ENCODE data around the gene JMJD8.

JMJD8 gene

DNA sequence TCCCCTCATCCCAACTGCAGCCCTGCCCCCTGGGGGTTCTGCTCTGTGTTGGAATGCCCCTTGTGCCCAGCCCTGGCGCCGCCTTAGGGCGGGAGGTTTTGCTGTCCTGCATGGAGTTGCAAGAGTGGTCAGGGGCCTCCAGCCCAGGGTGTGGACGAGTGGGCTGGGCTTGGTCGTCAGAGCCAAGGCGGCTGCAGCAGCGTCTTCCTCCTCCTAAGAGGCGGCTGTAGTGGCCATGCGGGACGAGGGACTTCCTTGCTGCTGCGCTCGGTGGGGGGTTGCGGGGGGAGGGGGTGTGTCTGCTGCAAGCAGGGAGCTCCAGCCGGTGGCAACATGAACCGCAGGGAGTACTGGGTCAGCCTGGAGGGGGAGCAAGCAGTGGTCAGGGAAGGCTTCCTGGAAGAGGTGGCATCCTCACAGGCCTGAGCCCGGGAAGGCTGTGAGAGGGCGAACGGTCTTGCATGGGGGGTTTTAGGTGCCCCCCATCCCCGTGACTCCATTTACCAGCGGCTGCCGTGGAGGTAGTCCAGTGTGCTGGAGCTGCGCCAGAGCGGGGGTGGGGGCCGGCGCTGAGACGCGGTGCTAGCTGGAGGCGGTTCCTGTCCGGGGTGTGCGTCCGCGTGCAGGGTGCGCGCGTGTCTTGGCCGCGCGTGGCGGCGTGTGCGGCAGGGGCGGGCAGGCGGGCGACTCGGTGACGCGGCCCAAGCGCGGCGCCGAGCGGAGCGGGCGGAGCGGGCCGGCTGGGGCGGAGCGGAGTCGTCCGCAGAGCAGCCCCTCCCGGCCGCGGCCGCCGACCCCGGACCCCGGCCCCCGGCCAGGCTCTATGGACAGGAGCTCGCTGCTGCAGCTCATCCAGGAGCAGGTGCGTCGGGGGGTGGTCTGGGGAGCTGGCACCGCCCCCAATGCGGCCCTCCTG is 8.9 kb downstream of the JMJD8 start, which contains the start of gene RHBDL1:
Gene RHBDL1, plus strand, starts transcription at position 704 of the 916 bp plus-strand sequence. Its CDS starts 120 bp downstream, at position 824.
- DNase-seq: no peak

- DNase-seq: no peak
These were observed 9.8 kb downstream of the JMJD8 start for GRCh38 chr16:674214-674881.

DNA sequence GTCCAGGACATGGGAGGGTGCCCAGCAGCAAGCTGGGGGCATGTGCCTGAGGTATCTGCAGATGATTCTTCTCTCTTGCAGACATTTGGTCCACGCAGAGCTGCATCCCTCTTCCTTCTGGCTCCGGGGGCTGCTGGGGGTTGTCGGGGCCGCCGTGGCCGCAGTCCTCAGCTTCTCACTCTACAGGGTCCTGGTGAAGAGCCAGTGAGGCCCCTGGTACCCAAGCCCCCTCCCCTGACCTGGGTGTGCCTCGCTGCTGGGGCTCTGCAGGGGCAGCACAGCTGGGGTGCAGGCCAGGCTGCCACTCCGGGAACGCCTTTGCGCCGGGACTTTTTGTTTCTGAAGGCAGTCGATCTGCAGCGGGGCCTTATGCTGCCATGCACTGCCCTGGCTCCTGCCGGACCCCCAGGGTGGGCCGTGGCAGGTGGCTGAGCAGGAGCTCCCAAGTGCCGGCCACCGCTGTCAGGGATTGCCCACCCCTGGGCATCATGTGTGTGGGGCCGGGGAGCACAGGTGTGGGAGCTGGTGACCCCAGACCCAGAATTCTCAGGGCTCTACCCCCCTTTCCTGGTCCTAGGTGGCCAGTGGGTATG is 10.6 kb downstream of the JMJD8 start:
- DNase-seq: no peak

- DNase-seq: no peak
These were observed 11.3 kb downstream of the JMJD8 start for GRCh38 chr16:672851-673250.

- DNase-seq: no peak
These were observed 11.8 kb downstream of the JMJD8 start for GRCh38 chr16:672371-672770.

DNA sequence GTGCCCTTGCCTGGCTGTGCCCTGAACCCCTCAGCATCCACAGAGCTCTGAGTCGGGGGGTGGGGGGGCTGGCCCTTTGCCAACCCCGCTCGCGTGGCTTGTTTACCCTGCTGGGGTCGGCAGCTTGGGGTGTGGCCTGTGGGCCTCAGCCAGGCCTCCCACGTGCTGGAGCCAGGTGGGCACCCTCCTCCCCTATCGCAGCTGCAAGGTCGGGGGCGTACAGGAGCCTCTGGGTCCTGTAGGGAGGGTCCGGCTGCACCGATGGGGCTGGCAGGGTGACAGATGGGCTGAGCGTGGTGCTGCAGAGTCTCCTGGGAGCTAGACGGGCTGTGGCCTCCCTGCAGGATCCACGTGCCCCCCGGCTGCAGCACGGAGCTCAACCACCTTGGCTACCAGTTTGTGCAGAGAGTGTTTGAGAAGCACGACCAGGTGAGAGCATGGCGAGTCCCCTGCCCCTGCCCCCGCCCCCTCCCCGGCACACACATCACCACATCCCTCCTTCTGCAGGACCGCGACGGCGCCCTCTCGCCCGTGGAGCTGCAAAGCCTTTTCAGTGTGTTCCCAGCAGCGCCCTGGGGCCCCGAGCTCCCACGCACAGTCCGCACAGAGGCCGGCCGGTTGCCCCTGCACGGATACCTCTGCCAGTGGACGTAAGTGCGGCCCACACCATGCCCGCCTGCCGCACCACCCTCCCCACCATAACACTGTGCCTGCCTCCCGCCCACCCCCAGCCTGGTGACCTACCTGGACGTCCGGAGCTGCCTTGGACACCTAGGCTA is 12.6 kb downstream of the JMJD8 start:
- DNase-seq: no peak

- no peak for DNase-seq
These were observed 13.4 kb downstream of the JMJD8 start for GRCh38 chr16:670485-671352.

- DNase-seq: no peak
These were observed 14.5 kb downstream of the JMJD8 start for GRCh38 chr16:669666-670065.

DNA sequence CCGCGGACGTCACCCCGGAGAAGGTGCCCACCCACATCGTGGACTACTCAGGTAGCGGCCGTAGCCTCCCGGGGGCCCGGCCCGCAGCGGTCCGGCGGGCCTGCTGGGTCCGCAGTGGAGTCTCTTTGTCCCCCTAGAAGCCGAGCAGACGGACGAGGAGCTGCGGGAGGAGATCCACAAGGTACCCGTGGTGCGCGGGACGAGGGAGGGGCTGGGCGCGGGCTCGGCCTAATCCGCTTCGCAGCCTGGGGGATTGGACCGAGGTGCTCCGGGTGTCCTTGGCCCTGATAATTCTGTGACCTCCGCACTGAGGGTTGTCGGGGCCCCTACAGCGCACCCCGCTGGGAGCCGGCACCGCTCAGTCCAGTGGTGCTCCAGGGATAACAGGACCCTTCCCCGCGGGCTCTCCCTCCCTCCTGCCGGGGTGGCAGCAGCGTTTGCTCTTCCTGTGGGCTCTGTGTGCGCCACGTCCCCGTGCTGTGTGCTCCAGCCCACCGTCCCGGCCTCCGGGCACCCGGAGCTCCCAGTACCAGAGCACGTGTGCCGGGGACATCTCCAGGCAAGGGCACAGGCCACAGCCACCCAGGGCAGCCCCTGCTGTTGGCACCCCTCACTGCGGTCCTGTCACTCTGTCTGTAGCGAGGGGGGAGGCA is 15.5 kb downstream of the JMJD8 start:
- no peak for DNase-seq

- peak; percentile 69 for DNase-seq
These were observed 16.2 kb downstream of the JMJD8 start, which contains the start of gene RHOT2 for GRCh38 chr16:667780-668518. TSS of gene RHOT2 (plus strand) at chr16:668132. CDS start at chr16:668200, 68 bp downstream.

GRCh38 chr16:667113-667779 is 16.9 kb downstream of the JMJD8 start:
- DNase-seq: no peak

- DNase-seq: no peak
These were observed 17.6 kb downstream of the JMJD8 start for GRCh38 chr16:666572-666971.

- DNase-seq: no peak
These were observed 21.5 kb downstream of the JMJD8 start for GRCh38 chr16:662597-662996.

- no peak for DNase-seq
These were observed 22.0 kb downstream of the JMJD8 start for GRCh38 chr16:662095-662494.

GRCh38 chr16:661184-661821 is 22.8 kb downstream of the JMJD8 start:
- DNase-seq: no peak

GRCh38 chr16:660459-661183 is 23.5 kb downstream of the JMJD8 start:
- no peak for DNase-seq

- DNase-seq: no peak
These were observed 24.0 kb downstream of the JMJD8 start for GRCh38 chr16:660132-660458.

DNA sequence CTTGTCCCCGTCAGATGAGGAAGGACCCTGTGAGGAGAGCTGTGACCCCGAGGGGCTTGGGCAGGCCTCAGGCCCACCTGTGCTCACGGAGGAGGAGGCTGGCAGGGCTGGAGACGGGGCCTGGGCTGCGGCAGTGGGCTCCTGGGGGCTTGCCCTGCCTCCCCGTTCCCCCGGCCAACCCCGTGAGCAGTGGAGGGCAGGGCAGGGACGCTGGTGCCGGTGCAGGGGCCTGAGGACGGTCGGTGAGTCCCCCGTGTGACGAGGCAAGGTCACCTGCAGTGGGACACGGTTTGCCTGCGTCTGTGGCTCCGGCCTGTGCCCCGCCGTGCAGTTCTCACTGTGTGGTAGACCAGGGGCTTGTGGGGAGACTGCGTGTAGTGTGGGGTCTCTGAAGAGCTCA is 24.5 kb downstream of the JMJD8 start:
- no peak for DNase-seq

All from NCI-H446 treated with DMSO at 0.1 percent for 48 hours (cell line).